HG03196 (cell line): Measurements from ENCODE around the gene CERS2.
"Not testable (repeated sequence)": the region's sequence is repeated elsewhere in the genome, so short reads cannot be mapped to it uniquely, and the experiment has no call there.

Experiments
- ATAC-seq: cut with Tn5 transposase; IDR thresholded peaks from one replicate; pipeline ENCODE4 v1.9.1; 2021; ENCODE audit not compliant: unreplicated experiment

Gene CERS2

GRCh38 chr1:150970808-150971582 lies 3.6 kb downstream of the CERS2 start:
- ATAC-seq = no peak

- no peak for ATAC-seq
These were observed 5.0 kb downstream of the CERS2 start for GRCh38 chr1:150969626-150970025.

GRCh38 chr1:150968491-150968890 lies 6.1 kb downstream of the CERS2 start:
- ATAC-seq = no peak

- no peak for ATAC-seq
These were observed 6.7 kb downstream of the CERS2 start for GRCh38 chr1:150967936-150968335.

- no peak for ATAC-seq
These were observed 8.6 kb downstream of the CERS2 start for GRCh38 chr1:150966011-150966410.

- ATAC-seq = no peak
These were observed 9.0 kb downstream of the CERS2 start for GRCh38 chr1:150965605-150966004.

- no peak for ATAC-seq
These were observed 10.5 kb downstream of the CERS2 start for GRCh38 chr1:150964164-150964489.

GRCh38 chr1:150963321-150964163 lies 11.1 kb downstream of the CERS2 start:
- no peak for ATAC-seq

GRCh38 chr1:150961756-150962155 lies 12.9 kb downstream of the CERS2 start:
- ATAC-seq = no peak

- no peak for ATAC-seq
These were observed 14.0 kb downstream of the CERS2 start for GRCh38 chr1:150960646-150961045.

- ATAC-seq = no peak
These were observed 17.0 kb downstream of the CERS2 start for GRCh38 chr1:150957666-150958065.

GRCh38 chr1:150955280-150955679 lies 19.4 kb downstream of the CERS2 start:
- ATAC-seq = no peak

- no peak for ATAC-seq
These were observed 19.9 kb downstream of the CERS2 start for GRCh38 chr1:150954708-150955107.

- ATAC-seq = no peak
These were observed 29.8 kb downstream of the CERS2 start for GRCh38 chr1:150944856-150945255.

- no peak for ATAC-seq
These were observed 42.9 kb downstream of the CERS2 start for GRCh38 chr1:150931773-150932172.

- not testable (repeated sequence) for ATAC-seq
These were observed 45.9 kb downstream of the CERS2 start for GRCh38 chr1:150928775-150929174.

GRCh38 chr1:150928286-150928685 lies 46.3 kb downstream of the CERS2 start:
- ATAC-seq = no peak

GRCh38 chr1:150927624-150928023 lies 47.0 kb downstream of the CERS2 start:
- ATAC-seq = no peak

- ATAC-seq = peak; percentile 94
These were observed 48.4 kb downstream of the CERS2 start, which contains the start of gene SETDB1 for GRCh38 chr1:150926097-150926741. Gene SETDB1 (plus strand): TSS chr1:150926363. CDS start chr1:150927715, 1,352 bp downstream.

GRCh38 chr1:150925080-150925479 lies 49.6 kb downstream of the CERS2 start:
- ATAC-seq = no peak

GRCh38 chr1:150922519-150922975 lies 52.1 kb downstream of the CERS2 start:
- ATAC-seq = peak; percentile 37

GRCh38 chr1:150917387-150917786 lies 57.2 kb downstream of the CERS2 start:
- no peak for ATAC-seq
